ENCODE data around the gene SMC5.

- TF ChIP-seq CTCF (conservative IDR thresholded peaks at IDR 0.05 in 1 of 2, IDR thresholded peaks at IDR 0.05 in 1 of 2; ENCODE audit: extremely low read depth in 1 of 2, insufficient read depth in 1 of 2, low read depth in 1 of 2, low read length in 2 of 2) (no peak), EZH2 (IDR thresholded peaks at IDR 0.05; ENCODE audit: borderline replicate concordance, low read length) (no peak)
These were observed 143.4 kb downstream of the SMC5 start for GRCh38 chr9:70402213-70402612.

Measured in mammary epithelial cell (primary cell).